Neutrophil (primary cell): ENCODE data around the gene SETDB1.

Experiments used
- H3K27ac ChIP-seq: fragments of 200-600 bp; sonication (generic); 2 replicates; pipeline ENCODE4 v1.5.1; 2016; ENCODE audit warnings: mild to moderate bottlenecking, moderate library complexity
- H3K27me3 ChIP-seq: fragments of 200-600 bp; sonication (generic); 2 replicates; pipeline ENCODE4 v1.6.0; 2016; ENCODE audit warnings: mild to moderate bottlenecking
- H3K36me3 ChIP-seq: fragments of 200-600 bp; sonication (generic); 2 replicates; pipeline ENCODE4 v1.5.1; 2017
- H3K4me1 ChIP-seq, 2 experiments: fragments of 200-600 bp in 1 of 2; sonication (generic) in 1 of 2; 1 replicate in 1 of 2; 2 replicates in 1 of 2; pipeline versions ENCODE4 v1.5.1 to v1.6.1; 2013 to 2016; ENCODE audit warnings: low read depth in 1 of 2, low read length in 1 of 2, mild to moderate bottlenecking in 1 of 2, moderate library complexity in 1 of 2; ENCODE audit not compliant: control insufficient read depth in 1 of 2, insufficient read depth in 1 of 2
- H3K4me3 ChIP-seq, 2 experiments: fragments of 200-600 bp in 1 of 2; sonication (generic) in 1 of 2; 1 replicate in 1 of 2; 2 replicates in 1 of 2; pipeline ENCODE4 v1.5.1; 2013 to 2016; ENCODE audit warnings: low read depth in 1 of 2, low read length in 1 of 2, mild to moderate bottlenecking in 1 of 2, moderate library complexity in 1 of 2
- H3K9me3 ChIP-seq: fragments of 200-600 bp; sonication (generic); 2 replicates; pipeline ENCODE4 v1.5.1; 2016
- TF ChIP-seq, protein P1 (sequence below): fragments of 200-600 bp; sonication (generic); IDR thresholded peaks from 2 replicates; pipeline ENCODE4 v1.5.1; 2016; ENCODE audit warnings: antibody characterized with exemption

Gene SETDB1

DNA sequence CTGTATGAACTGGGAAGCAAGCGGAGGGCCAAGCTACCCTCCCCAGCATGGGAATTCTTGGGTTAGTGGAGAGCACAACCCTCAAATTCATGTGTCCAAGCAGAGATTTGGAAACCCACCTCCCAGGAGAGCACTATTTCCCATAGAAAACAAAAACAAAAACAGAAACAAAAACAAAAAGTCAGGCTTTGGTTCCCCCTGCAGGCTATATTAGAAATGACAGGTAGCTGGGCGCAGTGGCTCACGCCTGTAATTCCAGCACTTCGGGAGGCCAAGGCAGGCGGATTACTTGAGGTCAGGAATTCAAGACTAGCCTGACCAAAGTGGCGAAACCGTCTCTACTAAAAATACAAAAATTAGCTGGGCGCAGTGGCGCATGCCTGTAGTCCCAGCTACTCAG is 69.7 kb downstream of the SETDB1 start:
- TF ChIP-seq, protein P1, sequence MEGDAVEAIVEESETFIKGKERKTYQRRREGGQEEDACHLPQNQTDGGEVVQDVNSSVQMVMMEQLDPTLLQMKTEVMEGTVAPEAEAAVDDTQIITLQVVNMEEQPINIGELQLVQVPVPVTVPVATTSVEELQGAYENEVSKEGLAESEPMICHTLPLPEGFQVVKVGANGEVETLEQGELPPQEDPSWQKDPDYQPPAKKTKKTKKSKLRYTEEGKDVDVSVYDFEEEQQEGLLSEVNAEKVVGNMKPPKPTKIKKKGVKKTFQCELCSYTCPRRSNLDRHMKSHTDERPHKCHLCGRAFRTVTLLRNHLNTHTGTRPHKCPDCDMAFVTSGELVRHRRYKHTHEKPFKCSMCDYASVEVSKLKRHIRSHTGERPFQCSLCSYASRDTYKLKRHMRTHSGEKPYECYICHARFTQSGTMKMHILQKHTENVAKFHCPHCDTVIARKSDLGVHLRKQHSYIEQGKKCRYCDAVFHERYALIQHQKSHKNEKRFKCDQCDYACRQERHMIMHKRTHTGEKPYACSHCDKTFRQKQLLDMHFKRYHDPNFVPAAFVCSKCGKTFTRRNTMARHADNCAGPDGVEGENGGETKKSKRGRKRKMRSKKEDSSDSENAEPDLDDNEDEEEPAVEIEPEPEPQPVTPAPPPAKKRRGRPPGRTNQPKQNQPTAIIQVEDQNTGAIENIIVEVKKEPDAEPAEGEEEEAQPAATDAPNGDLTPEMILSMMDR = peak; percentile 90

DNA sequence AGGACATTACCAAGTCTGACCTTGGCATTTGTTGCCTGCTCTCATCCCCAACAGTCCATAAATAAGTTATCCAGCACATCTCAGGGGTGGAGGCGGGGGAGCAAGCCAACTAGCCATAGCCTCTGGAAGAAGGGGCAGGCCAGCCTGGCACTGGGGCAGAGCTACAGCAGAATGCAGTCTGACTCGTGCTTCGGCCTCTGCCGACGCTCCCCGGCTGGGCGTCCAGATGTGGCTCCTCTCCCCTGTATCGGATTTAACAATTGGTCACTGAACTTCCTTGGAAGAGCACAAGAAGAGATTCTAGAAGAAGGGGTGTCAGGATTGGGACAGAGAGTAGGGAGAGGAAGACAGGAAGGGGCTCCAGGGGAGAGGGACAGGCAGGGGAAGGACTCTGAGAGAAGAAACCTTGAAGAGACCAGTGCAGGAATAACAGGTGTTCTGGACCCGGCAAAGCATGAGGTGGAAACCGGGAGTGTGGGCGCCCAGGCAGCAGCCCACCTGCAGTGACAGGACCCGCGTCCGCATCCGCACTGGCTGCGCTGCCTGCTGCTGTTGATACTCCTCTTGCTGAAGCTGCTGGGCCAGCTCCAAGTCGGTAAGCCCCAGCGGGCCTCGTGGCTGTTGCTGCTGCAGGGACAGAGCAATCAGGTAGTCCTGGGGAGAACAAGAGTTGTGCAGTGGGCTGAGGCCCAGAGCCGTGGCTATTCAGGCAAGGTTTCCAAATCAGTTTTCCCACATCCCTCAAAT is 71.1 kb downstream of the SETDB1 start:
- no peaks in the 10 kb centered on the region for H3K9me3 ChIP-seq
- H3K4me1 ChIP-seq = peaks cover 36 to 37% of the 10 kb centered on the region in 2 experiments
- no peak overlapping the region for H3K4me3 ChIP-seq
- H3K36me3 ChIP-seq = peaks cover 80% of the 10 kb centered on the region
- H3K27ac ChIP-seq = peak overlapping the region; percentile 96
- H3K27me3 ChIP-seq = no peaks in the 10 kb centered on the region
- TF ChIP-seq, protein P1 = no peak

More for the DNA sequence above, 69.7 kb downstream of the SETDB1 start:
- H3K4me1 ChIP-seq = peaks cover 22 to 23% of the 10 kb centered on the region in 2 experiments
- H3K9me3 ChIP-seq = no peaks in the 10 kb centered on the region
- peaks cover 73% of the 10 kb centered on the region for H3K36me3 ChIP-seq
- H3K27ac ChIP-seq = peak overlapping the region; percentile 67
- no peaks in the 10 kb centered on the region for H3K27me3 ChIP-seq
- no peak overlapping the region for H3K4me3 ChIP-seq

DNA sequence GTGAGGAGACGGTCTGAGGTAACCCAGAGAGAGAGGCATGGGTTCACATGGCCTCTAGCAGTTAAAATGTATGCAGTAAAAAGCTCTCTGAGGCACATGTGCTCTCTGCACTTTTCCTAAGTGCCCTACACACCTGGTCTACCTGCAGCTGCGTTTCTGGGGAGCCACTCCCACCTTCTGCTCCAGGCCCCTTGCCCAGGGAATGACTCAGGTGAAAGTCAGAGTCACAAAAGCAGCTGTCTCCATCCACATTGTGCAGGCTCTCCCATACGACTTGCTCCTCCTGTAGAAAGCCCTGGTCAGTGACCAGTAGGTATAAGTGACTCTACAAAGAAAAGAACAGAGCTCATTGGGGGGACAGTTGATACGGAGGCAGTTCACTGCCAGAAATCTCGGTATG is 71.8 kb downstream of the SETDB1 start:
- Histone ChIP-seq H3K27me3 (no peaks in the 10 kb centered on the region), H3K27ac (peak overlapping the region; percentile 96), H3K36me3 (peaks cover 80% of the 10 kb centered on the region), H3K4me1 (peaks cover 42 to 44% of the 10 kb centered on the region in 2 experiments), H3K4me3 (no peak overlapping the region), H3K9me3 (no peaks in the 10 kb centered on the region)
- TF ChIP-seq, protein P1 = no peak

DNA sequence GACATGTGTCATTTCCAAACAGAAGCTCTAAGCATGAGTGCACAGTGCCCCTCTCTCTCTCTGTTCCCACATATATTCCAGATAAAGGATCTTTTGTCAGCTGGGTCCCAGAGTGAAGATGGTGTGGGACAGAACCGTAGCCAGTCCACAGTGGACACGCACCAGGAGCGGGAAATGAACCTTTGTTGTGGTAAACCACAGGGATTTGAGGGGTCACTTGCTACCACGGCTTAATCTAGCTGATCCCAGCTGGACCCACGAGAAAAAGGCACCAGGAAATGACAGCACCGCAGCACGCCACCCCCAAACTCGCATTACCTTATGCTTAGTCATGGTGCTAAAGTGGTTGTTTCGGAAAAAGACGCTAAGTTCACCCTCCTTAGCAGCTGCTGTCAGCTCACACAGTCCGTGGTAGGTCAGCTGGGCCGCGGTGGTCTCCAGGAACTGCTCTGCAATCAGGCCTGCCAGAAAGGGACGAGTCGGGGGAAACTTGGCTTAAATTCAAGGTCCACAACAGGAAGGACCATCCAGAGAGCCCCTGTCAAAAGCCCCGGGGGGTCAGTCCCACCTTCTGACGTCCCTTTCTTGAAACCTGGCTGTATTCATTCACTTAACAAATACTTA is 73.0 kb downstream of the SETDB1 start:
- peak overlapping the region; percentile 16 to 17 for H3K4me3 ChIP-seq

DNA sequence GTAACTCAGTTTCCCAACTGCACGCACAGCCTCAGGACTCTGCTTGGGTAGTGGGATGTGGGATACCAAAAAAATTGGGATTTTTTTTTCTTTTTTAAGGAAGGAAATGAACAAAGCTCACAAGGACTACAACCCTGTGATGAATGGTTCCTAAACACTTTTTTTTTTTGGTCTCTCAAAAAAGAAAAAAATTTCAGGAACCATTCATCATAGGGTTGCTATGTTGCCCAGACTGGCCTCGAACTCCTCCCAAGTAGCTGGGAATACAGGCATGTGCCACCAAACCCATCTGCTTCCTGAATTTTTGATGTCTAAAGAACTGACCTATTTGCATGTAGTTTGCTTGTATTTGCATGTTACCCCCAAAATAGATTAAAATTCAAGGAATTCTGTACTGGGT is 73.8 kb downstream of the SETDB1 start:
- no peaks in the 10 kb centered on the region for H3K9me3 ChIP-seq
- peak overlapping the region in 1 of 2 experiments; percentile 90 for H3K4me3 ChIP-seq
- H3K27ac ChIP-seq = peak overlapping the region; percentile 96
- TF ChIP-seq, protein P1 = no peak
- H3K27me3 ChIP-seq = no peaks in the 10 kb centered on the region
- peaks cover 67% of the 10 kb centered on the region for H3K36me3 ChIP-seq
- H3K4me1 ChIP-seq = peaks cover 59 to 61% of the 10 kb centered on the region in 2 experiments

More for the DNA sequence above, 73.0 kb downstream of the SETDB1 start:
- H3K4me1 ChIP-seq = peaks cover 54 to 55% of the 10 kb centered on the region in 2 experiments
- H3K27me3 ChIP-seq = no peaks in the 10 kb centered on the region
- TF ChIP-seq, protein P1 = no peak
- H3K9me3 ChIP-seq = no peaks in the 10 kb centered on the region
- H3K27ac ChIP-seq = peak overlapping the region; percentile 96
- H3K36me3 ChIP-seq = peaks cover 75% of the 10 kb centered on the region
